GM19193 (cell line): ENCODE results near the gene SNN.

ENCODE experiments used
- POLR2A ChIP-seq: IDR thresholded peaks from 4 replicates; pipeline ENCODE4 v1.6.1; 2011; ENCODE audit not compliant: insufficient read depth, insufficient read length; ENCODE audit errors: extremely low read depth

SNN gene

GRCh38 chr16:11642765-11643116 is 25.5 kb upstream of the SNN start:
- no peak for TF ChIP-seq POLR2A

GRCh38 chr16:11649276-11649675 is 19.0 kb upstream of the SNN start:
- no peak for TF ChIP-seq POLR2A

- no peak for TF ChIP-seq POLR2A
These were observed 17.3 kb upstream of the SNN start for GRCh38 chr16:11650641-11651591.

- no peak for TF ChIP-seq POLR2A
These were observed 16.5 kb upstream of the SNN start for GRCh38 chr16:11651796-11652195.

GRCh38 chr16:11655655-11656054 is 12.6 kb upstream of the SNN start:
- no peak for TF ChIP-seq POLR2A

GRCh38 chr16:11657556-11657955 is 10.7 kb upstream of the SNN start:
- no peak for TF ChIP-seq POLR2A

- TF ChIP-seq POLR2A, result no peak
These were observed 9.2 kb upstream of the SNN start for GRCh38 chr16:11658896-11659708.

GRCh38 chr16:11660565-11660964 is 7.7 kb upstream of the SNN start:
- no peak for TF ChIP-seq POLR2A

GRCh38 chr16:11662582-11662981 is 5.7 kb upstream of the SNN start:
- TF ChIP-seq POLR2A, result no peak

GRCh38 chr16:11665071-11665491 is 3.2 kb upstream of the SNN start:
- no peak for TF ChIP-seq POLR2A

- no peak for TF ChIP-seq POLR2A
These were observed 1.9 kb upstream of the SNN start for GRCh38 chr16:11666103-11667055.

- no peak for TF ChIP-seq POLR2A
These were observed 933 bp upstream of the SNN start for GRCh38 chr16:11667221-11667823.

- TF ChIP-seq POLR2A, result peak; percentile 2
These were observed 546 bp downstream of the SNN start for GRCh38 chr16:11668623-11669379.
